HG02885 (cell line): ENCODE results near the gene KRT71.

Experiments
- ATAC-seq: cut with Tn5 transposase; IDR thresholded peaks from one replicate; pipeline ENCODE4 v1.9.1; 2021; ENCODE audit warnings: mild to moderate bottlenecking; ENCODE audit not compliant: unreplicated experiment, poor library complexity

Gene KRT71

DNA sequence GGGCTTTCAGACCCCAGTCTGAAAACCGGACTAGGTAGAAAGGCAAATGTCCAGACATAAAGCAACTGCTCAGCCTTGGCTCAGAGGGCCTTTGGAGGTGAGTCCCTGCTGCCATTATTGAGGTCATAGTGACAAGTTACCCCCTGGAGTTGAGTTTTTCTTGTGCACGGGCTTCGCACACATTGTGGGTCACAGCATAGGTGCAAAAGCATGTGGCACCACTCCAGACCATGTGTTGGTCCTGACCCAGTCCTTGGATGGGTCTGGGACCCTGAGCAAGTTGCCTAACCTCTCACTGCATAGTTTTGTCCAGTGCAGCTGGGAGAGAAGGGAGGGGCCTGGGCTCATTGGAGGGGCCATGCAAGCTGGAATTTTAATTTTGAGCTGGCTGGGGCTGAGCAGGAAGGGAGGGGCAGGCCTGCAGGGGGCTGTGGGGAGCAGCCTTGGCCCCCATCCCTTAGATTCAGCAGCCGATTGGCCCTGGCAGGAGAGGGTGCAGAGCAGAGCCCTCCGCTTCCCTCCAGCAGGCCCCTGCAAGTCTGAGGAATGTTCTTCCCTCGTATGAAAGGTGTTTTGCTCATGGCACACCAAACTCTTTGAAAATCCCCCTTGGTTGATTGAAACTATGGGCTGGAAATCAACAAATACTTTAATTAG lies 28.6 kb downstream of the KRT71 start:
- no peak for ATAC-seq

DNA sequence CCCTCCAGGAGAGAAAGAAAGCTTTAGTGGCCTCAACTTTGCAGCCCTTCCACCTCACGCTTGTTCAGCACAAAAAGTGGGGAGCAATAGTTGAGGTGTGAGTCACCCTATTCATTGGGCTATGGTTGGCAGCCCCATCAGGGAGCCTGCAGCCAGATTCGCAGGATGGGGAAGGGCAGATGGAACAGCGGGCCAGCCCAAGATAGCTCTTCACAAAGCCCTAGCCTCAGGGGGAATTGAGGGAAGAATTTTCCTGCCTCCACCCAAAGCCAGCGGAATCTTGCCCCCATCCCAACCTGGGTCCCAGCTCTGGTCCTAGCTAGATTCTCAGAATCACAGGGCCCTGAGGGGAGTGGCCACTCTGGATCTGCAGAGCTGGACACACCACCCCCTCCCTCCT lies 29.1 kb downstream of the KRT71 start:
- no peak for ATAC-seq

DNA sequence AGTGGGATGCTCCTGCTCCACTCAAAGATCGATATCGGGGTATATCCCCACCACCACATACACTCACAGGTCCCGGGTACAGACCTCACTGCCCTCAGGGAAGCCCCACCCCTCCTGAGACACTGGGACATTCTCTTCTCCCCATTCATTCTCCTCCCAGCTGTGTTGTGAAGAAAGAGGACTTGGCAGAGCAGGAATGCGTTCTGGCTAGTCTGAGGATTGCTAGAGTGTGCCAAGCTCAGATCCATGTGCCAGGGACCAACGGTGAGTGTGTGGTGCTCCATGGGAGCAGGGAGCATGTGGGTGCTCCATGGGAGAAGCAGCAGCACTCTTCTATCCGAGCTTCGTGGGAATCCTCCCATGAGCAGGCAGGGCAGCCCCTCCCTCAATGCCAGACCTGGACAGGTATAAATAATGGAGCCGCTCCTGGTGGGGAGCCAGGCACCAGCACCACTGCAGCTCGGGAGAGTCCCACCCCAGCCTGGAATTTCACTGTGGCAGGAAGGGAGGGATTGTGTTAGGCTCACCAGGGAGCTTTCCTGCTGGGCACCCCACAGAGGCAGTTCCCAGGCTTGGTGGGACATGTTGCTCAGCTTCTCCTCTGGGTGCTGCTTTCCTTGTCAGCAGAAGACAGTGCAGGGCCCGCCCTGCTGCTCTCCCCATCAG lies 30.5 kb downstream of the KRT71 start:
- no peak for ATAC-seq

- ATAC-seq: no peak
Observed at GRCh38 chr12:52521568-52522266, 31.2 kb downstream of the KRT71 start.

DNA sequence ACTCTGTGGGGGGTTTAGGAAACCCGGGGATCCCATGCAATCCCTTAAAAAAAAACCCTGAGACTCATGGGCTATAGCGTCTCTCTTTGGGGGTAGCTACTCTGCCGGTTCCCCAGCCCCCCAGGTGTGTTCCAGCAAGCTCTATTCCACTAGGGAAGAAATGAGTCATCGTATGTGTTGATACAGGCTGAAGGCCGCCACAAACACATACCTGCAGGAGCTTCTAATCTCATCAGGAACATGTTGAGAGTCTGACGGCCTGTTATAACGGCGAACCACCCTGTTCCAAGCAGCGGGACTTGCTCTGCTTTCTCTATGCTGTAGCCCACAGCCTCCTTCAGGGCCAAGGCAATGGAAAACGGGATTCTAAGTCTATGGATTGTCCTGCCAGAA lies 31.8 kb downstream of the KRT71 start:
- ATAC-seq: no peak

GRCh38 chr12:52519826-52520662 lies 32.9 kb downstream of the KRT71 start, which contains the start of gene KRT5:
KRT5 (minus strand) TSS chr12:52520394; CDS start chr12:52520296, 98 bp downstream.
- ATAC-seq: no peak

DNA sequence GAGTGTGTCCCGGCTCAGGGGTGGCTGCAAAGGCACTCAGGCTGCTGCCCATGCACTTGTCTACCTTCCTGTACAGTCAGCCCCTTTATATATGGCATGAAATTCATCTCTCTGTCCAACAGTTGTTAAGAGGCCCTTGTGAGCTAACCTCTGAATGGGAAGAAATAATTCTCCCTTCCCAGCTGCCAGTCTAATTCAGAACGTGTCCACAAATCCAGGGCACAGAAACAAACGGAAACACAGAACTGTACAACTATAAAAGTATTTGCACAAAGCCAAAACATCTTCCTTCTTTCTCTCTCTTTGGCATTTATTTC lies 33.6 kb downstream of the KRT71 start:
- ATAC-seq: no peak

DNA sequence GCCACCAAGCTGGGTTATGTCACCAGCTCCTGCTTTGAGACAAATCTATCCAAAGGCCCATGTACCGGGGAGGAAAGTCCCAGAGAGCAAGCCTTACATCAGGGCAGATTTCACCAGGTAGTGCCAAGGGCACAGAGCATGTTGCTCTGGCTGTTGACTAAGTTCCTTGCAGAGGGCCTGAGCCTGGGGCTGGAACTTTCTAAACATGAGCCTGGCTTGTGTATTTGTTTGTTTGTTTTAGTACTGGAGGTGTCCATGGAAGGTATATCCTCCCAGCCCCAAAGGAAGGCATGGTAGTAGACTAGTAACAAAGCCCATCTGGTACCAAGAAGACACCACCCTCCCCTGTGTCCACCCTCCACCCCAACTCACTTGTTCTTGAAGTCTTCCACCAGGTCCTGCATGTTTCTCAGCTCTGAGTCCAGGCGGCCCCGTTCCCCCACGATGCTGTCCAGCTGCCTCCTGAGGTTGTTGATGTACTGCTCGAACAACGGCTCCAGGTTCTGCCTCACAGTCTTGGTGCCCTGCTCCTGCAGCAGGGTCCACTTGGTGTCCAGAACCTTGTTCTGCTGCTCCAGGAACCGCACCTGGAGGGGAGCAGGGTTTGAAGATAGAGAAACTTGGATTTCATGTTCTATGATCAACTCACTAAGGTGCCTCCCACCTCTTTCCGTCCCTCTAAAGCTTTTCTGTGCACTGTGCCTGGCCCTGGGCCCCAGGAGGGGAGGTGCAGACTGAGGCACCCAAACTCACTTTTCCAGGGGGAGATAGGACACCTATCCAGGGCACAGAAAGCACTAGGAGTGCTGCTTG lies 34.2 kb downstream of the KRT71 start:
- ATAC-seq: no peak

GRCh38 chr12:52517888-52518287 lies 35.1 kb downstream of the KRT71 start:
- ATAC-seq: no peak

DNA sequence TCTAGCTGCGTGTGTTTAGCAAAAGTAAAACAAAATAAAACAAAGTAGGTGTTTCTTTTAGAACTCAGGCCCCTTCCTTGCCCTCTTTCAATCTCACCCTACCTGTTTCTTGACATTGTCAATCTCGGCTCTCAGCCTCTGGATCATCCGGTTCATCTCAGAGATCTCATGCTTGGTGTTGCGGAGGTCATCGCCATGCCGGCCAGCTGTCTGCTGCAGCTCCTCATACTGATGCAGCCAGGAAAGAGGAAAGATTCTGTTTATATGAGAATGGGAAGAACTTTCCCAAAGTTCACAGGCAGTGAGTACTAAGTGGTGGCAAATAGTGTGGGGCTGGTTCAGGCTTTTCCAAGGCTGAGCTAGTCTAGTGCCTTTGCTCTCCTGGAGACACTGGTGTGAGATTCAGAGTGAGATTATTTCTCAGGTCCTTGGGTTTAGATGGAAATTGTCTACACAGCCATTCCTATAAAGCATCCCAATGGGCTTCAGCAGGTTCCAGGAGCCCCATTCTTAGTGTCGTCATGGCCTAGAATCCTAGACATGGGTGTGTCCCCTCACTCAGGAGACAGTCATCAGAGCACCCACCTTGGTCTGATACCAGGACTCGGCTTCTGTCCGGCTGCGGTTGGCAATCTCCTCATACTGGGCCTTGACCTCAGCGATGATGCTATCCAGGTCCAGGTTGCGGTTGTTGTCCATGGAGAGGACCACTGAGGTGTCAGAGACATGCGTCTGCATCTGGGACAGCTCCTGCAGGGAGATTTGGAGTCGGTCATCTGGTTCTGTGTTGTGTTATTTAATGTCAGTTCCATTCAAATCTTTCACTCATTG lies 35.7 kb downstream of the KRT71 start:
- ATAC-seq: no peak

DNA sequence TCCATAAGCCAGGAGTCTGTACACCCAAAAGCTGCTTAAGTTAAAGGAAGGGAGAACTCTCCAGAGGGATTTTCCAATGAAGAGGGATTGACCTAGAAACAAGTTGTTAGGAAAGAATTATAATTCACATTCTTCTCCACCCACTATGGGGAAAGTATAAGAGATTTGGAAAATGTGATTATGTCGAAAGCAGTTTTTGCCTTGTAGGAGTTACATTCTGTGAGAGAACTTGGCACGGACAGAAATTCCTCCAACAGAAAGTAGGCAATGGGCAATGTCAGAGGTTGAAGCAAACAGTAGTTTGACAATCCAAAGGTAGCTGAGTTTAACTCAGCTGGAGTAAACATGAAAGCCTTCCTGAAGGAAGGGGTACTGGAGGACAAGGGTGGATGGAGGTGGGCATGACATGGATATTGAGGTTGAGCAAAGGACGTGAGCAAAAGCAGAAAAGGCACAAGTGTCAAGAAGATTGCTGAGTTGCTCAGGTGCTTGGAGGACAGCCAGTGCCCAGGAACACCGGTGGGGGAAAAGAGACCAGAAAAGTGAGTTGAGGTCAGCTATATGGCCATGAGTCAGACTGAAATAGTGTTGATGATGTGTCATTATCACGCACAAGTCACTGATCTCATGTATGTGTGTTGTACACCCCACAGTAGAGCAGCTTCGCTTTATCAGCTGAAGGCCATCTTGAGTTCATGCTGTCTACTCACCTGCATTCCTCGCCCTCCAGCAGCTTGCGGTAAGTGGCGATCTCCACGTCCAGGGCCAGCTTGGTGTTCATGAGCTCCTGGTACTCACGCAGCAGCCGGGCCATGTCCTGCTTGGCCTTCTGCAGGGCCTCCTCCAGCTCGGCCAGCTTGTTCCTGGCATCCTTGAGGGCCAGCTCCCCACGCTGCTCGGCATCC lies 36.8 kb downstream of the KRT71 start:
- ATAC-seq: no peak

DNA sequence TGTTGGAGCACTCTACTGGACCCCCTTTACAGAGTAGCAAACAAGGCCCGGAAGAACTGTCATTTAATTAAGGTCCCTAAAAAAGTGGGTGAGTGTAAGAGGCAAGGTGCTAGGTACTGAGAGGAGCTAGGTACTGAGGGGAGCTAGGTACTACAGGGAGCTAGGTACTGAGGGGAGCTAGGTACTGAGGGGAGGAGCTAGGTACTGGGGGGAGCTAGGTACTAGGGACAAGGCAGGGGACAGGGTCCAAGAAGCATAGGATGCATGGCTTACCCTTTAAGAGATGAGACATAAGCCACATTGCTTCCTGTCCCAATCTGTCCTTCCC lies 37.7 kb downstream of the KRT71 start:
- ATAC-seq: no peak

GRCh38 chr12:52514471-52515318 lies 38.2 kb downstream of the KRT71 start:
- ATAC-seq: no peak

GRCh38 chr12:52513736-52514135 lies 39.2 kb downstream of the KRT71 start:
- no peak for ATAC-seq

GRCh38 chr12:52508211-52508610 lies 44.7 kb downstream of the KRT71 start:
- ATAC-seq: no peak

DNA sequence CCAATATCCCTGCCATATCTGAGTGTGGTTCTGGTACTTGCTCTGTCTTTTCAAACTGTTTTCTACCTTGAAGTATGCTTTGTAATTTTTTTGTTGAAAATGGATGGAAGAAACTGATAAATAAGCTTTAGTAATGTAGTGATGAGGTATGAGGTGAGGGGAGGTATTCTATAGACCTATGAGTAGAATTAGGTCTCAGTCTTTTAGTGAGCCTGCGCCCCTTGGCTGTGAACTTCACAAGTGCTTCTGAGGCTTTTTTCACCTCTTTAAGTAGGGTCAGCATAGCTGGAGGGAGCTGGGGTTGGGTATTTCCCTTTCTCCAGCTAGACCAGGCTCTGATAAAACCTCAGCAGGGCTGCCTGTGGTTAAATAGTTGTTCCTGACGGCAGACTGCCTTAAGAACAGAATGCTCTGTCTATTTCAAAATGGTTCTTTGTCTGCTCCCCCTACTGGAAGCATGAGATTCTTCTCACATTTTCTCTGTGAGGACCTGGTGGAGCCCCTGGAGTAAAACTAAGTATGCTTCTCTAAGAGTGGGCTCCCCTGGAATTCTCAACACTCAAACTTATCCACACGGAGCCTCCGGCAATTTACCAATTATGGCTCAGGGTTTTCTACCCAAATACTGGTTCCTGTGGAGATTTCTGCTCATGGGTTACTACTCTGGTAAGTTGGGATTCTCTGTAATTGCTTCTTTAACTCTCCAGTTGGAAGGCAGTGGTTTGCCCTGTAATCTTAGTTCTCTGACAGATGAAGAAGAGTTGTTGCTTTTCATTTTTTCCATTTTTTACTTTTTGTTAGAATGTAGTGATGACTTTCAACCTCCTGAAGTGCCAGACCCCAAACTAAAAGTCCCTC lies 45.9 kb downstream of the KRT71 start:
- no peak for ATAC-seq

GRCh38 chr12:52502877-52503276 lies 50.1 kb downstream of the KRT71 start:
- ATAC-seq: no peak
